ENCODE data around the gene TSPO2. TPM values are rescaled to one million over a fixed set of nuclear protein-coding genes. Genes with fewer than 3 reads are reported as not detected.

TSPO2 gene
- polyA plus RNA-seq, 3 donors, result 0.82 to 1.1 (median 0.86) TPM

DNA sequence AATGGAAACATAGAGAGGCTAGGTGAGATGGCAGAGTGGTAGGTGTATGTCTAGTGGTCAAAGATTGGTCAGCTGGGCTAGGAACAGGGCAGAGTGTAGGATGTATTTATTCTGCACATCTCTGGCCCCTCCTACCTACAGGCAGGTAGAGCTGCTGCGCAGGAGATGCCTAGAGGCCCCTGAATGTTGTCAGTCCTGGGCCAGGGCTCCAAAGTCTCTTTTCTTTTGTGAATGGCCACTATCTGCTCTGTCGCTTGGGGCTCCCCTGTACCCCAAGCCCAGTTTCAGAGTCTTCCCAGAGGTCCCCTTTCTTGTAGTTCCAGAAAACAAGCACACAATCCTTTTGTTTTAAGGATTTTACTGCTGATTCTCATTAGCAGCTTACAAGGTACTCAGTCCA, 5.0 kb downstream of the TSPO2 start:
- no peak for DNase-seq (ENCODE audit: extremely low read depth in 1 of 11, low read depth in 9 of 11, low spot score in 4 of 11)

DNA sequence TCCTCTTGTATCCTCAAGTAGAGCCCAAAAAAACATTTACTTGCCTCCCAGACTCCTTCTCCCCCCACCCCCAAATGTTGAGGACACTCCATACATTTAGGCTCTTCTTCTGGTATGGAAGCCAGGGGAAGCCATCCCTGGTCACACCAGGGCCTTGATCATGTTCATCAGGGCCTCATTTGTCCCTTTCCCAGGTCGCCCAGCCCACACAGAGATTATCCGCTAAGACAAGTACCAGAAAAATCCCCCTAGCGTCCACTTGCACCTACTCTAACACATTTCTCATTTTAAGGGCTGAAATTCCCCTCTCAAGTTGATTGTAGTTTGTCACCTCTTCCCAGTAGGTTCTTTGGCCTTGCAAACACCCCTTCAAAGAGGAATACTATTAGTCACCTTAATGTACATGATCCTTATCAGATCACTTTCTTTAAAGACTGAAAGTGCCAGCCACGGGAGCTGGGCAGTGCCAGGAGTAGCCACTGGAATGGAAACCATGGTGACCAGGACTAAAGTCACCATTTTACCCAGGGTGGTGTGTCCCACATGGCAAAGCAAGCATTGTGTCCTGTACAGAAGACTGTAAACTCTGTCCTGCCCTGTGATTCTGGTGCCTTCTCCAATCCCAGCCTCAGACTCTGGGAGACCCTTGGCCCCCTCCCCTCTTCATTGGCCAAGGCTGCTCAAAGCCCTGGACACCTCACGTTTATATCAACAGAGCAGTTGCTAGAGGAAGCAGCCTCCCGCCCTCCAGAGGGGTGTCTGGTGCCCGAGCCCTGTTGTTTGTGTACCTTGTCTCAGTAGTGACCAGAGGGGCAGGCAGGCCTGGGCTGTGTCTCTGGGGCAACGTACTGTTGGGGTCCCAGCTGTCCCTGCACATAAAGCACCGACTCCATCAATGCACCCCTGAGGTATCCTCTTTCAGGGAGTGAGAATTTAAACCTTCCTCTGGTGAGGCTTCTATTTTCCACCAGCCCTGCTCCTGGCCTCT, 5.8 kb downstream of the TSPO2 start:
- no peak for DNase-seq (ENCODE audit: extremely low read depth in 1 of 11, low read depth in 9 of 11, low spot score in 4 of 11)

DNA sequence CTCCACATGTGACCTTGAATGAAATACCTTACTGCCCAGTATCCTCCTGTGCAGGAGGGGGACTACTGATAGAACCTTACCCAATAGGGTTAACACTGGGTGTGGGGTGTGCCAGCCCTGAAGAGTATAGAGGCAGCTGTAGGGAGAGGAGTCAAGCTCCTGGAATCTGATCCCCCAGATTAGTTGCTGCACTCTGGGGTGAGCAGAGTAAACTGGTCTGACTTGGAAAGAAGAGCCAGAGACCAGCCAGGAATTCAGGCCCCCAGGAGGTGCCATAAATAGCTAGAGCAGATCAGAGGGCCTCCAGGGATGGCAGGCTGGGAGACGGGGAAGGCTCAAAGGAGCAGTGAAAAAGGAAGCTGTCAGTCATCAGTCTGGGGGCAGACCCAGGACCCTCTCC, 7.3 kb downstream of the TSPO2 start:
- DNase-seq (ENCODE audit: extremely low read depth in 1 of 11, low read depth in 9 of 11, low spot score in 4 of 11), result no peak

DNA sequence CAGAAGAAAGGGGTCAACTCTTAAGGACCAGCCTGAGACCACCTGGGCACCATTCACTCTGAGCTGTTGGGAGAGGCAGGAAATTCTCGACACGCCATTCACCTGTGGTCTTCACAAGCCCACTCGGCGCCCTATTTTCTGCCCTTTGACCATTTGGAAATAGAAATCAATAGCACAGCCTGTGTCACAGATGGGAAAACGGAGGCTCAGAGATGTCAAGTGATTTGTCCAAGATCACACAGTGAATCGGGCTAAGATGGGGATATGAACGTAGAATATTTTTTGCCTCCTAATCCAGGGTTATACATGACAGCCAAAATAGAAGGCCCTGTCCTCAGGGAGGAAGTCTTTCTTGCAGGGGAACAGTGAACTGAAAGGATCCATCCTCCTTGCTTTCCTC, 7.7 kb downstream of the TSPO2 start:
- DNase-seq (ENCODE audit: extremely low read depth in 1 of 11, low read depth in 9 of 11, low spot score in 4 of 11), result no peak

DNA sequence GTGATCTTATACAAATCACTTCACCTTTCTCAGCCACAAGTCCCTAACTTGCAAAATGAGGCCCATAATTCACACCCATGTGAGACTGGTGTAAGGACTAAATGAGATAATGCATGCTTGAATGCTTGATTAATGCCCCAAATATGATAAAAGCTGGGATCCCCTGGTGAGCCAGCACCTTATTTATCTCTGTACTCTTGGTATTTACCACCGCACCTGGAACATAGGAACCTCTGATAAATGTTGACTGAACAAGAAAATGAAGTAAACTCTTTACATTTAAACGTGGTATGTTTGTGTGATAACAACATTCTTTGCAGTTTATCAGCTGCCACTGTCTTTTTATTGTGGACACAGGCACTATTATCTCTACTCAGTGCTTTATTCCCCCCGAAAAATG, 8.3 kb downstream of the TSPO2 start:
- no peak for DNase-seq (ENCODE audit: extremely low read depth in 1 of 11, low read depth in 9 of 11, low spot score in 4 of 11)

DNA sequence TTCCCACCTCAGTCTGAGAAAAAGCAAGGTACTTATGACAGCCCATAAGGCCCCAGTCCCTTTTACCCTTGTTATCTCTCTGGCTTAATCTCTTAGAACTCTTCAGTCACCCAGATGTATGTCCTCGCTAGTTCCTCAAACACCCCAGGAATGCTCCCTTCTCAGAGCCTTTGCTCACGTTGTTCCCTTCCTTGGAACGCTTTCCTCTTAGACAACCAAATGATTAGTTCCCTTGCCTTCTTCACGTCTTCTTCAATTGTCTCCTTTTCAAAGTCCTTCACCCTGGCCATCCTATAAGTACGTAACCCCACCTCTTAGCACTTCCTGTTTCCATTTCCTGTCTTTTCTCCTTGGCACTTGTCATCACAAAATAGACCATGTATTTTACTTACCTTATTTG, 9.6 kb downstream of the TSPO2 start:
- DNase-seq (ENCODE audit: extremely low read depth in 1 of 11, low read depth in 9 of 11, low spot score in 4 of 11), result no peak

DNA sequence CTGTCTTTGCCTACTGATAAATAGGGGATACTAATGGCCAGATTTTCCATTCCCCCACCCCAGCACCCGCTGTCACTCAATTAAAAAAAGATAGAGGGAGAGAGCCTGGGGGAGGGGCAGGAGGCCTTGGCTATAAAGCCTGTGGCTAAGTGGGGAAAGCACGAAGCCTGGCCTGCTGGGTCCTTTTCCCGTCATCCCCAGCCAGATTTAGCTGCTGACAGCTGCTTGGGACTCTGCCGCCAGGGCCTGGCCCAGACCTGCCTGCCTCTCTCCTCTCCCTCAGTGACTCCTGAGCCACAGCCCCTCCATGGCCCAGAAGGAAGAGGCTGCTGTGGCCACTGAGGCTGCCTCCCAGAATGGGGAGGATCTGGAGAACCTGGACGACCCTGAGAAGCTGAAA, 10.8 kb downstream of the TSPO2 start, which contains the start of gene APOBEC2:
TSS of gene APOBEC2 (plus strand) at position 162 of the 400 bp plus-strand sequence. CDS start at position 308, 146 bp downstream.
- no peak for DNase-seq (ENCODE audit: extremely low read depth in 1 of 11, low read depth in 9 of 11, low spot score in 4 of 11)

DNA sequence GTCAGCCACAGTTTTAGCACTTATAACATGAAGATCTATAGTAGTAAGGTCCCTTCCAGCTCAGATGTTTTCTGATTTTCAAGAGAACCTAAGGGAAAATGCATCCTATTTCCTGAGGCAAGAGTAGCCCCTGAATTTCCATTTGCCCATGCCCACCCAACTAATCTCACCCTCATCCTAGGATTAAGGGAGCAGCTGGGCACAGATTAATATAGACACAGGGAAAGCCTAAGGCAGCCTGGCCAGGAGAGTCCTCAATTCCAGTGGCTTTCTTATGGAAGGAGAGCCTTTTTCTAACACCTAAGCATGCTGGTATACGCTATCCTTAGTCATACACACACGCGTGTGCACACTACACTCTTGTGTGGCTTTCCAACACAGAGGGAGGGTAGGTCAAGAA, 12.2 kb downstream of the TSPO2 start:
- DNase-seq (ENCODE audit: extremely low read depth in 1 of 11, low read depth in 9 of 11, low spot score in 4 of 11), result no peak

DNA sequence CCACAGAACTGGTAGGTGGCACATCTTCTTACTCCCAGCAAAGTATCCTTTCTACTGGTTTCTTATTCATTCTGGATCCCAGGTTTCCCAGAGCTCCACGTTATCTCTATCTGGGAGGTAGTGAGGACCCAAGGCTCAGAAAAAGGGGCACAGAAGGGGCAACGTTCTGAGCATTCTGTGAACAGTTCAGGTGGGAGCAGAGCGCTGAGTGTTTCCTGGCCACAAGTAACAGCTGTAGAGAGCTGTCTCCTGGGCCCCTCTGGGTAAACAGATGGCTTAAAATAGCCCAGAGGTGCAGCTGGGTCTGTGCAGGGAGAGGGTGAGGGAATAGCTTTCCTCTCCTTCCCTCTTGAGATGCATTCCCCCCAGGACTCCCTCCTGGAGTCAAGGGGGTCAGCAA, 12.9 kb downstream of the TSPO2 start:
- no peak for DNase-seq (ENCODE audit: extremely low read depth in 1 of 11, low read depth in 9 of 11, low spot score in 4 of 11)

DNA sequence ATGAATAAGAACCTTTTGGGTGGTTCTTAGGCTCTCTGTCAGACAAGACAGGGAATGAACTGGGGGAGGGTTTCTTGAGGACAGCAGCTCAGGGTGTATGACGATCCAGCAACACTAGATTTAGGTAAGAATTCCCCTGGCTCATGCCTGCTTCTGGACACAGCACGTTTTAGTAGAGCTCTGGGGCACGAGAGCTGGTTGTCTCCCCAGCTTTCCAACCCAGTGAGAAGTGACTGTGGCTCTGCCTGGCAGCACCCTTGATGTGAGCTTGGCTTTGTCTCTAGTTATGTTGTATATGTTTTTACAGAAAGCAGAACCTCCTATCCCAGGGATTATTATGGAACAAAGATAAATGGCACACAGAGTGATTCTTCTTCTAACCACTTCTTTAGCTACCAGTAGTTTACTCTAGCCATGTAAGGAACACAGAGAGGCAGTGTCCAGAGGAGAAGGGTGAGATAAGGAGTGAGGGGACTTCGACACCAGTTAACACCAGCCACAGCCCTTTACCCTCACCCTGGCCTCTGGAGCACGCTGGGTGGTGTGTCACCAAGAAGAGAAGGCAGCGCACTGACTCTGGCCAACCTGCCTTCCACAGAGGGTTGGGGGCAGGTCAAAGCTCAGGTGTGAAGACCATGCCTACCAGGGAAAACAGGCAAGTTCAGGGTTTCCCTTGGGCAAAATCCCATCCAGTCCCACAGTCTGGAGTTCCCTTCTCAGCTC, 14.7 kb downstream of the TSPO2 start:
- DNase-seq (ENCODE audit: extremely low read depth in 1 of 11, low read depth in 9 of 11, low spot score in 4 of 11), result no peak

DNA sequence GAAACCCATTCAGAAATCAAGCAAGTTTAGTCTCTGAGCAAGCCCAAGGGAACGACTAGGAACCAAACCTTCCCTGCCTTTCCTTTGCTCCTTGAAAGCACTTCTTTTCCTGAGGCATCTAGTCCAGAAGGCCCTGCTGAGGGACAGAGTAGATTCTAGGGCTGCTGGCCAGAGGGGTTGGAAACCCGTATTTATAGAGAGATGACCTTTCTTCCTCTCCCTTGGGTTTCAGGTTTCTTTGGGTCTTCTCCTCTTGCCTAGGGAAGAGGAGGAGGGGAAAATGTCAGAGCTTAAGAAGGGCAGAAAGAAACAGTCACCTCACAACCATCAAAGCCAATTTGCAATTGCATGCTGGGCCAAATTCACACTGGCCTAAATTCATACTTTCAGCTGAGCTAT, 16.5 kb downstream of the TSPO2 start:
- no peak for DNase-seq (ENCODE audit: extremely low read depth in 1 of 11, low read depth in 9 of 11, low spot score in 4 of 11)

DNA sequence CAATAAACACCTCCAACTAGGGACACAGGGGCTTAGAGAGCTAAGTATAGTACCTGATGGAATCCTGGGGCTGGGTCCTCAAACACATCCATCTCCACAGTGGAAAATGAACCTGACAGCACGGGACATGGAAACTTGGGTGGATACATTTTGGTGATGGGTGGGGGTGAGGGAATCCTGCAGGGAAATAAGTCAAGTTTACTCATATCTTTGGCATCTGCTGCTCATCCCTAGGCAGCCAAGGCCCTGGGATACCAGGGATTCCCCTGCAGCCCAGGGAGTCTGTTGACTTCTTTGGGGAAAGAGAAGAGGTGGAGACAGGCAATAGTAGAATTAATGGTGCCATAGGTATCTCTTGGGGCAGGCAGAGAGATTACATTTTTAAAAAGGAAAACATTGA, 17.3 kb downstream of the TSPO2 start:
- DNase-seq (ENCODE audit: extremely low read depth in 1 of 11, low read depth in 9 of 11, low spot score in 4 of 11), result no peak

DNA sequence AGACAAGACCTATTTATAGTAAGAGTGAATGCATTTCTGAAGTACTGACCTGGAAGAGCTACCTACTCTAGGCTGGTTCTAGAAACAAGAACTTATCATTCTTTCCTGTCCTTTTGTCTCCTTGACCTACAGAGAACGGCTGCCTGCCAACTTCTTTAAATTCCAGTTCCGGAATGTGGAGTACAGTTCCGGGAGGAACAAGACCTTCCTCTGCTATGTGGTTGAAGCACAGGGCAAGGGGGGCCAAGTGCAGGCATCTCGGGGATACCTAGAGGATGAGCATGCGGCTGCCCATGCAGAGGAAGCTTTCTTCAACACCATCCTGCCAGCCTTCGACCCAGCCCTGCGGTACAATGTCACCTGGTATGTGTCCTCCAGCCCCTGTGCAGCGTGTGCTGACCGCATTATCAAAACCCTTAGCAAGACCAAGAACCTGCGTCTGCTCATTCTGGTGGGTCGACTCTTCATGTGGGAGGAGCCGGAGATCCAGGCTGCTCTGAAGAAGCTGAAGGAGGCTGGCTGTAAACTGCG, 19.0 kb downstream of the TSPO2 start:
- DNase-seq (ENCODE audit: extremely low read depth in 1 of 11, low read depth in 9 of 11, low spot score in 4 of 11), result no peak

DNA sequence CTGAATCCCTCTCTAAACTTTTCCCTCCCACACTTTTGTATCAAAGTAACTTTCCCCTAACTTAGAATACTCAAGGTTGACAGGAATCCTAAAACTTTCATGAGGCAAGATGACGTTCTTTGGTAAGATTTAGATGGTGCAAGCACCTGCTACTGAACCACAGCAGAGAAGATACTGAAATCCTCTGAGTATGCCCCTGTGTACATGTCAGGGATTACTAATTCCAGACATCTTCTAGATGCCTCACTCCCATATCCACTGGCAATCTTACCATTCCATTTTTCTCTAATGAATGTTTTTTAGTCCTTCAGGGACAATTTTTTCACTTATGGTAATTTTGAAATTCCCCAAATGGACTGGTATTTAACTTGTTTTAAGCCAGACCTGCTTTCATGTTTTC, 19.8 kb downstream of the TSPO2 start:
- DNase-seq (ENCODE audit: extremely low read depth in 1 of 11, low read depth in 9 of 11, low spot score in 4 of 11), result no peak

DNA sequence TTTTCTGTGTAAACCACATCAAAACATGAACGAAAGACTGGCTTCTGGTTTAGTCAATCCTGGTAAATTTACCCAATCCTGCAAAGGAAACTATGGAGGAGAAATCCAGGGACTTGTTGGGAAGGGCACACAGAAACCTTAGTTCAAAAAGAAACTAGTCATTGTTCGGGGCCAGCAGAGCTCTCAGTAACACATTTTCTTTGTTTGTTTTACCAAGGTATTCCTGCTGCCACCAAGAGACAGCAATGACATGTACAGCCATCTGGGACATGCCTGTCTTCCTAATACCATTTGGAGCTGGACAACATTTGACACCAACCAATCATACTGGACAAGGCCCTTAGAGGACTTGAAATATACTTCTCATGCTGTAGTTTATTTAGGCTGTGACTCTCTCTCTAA, 21.6 kb downstream of the TSPO2 start:
- no peak for DNase-seq (ENCODE audit: extremely low read depth in 1 of 11, low read depth in 9 of 11, low spot score in 4 of 11)

DNA sequence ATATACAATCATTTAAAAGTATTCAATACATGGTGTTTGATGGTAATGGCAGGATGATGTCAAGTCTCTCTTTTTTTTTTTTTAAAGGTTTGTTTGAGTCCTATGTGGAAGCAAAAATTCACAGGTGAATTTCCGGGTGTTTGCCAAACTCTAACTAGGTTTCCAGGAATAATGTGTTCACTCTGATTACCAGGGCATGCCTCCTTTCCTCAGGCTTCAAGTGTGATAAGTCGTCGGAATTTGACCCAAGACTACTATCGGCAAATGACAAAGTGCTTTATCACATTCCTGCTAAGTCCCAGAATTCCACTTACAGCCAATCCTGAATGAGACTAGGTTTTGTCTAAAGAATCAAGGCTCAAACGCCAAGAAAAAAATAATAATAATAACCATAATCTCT, 22.6 kb downstream of the TSPO2 start:
- DNase-seq (ENCODE audit: extremely low read depth in 1 of 11, low read depth in 9 of 11, low spot score in 4 of 11), result no peak

DNA sequence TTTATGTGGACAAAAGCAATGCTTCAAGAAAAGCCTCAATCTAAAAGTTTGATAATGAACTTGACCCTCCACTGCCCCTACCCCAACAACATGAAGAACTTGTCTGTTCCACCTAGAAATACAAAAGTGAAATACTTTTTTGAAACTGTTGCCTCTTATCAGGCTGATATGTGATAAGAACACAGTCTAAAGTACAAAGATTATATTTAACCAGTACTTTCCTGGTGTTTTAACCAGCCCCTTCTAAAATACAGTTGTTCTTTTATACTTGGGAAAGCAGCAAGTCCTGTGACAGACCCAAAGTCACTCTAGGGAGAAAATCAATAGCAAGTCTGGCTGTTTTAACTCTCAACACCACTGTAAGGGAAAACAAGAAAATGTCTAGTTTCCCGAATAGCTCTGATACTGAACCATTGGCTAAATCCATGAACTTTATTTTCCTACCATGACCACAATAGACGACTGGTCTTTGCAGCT, 23.3 kb downstream of the TSPO2 start:
- DNase-seq (ENCODE audit: extremely low read depth in 1 of 11, low read depth in 9 of 11, low spot score in 4 of 11), result no peak

DNA sequence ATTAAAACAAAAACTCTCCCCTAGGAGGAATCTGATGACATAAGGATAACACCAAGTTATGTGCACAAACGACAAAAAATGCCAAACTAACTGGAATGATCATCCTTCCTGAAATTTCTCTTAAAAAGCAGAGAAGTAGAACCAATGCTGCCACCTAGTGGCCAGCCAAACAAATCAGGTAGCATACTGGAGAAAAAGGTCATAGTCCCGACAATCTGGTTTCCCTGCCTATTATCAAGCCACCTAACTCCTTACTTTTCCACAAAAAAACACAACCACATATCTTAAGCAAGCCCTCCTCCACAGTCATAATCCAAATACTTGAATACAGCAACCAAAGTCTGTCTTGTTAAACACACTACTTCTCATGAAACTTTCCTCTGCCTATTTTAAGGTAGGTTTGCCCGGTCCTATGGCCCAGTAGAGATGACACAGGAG, 24.6 kb downstream of the TSPO2 start:
- peak in 9 of 11 donors; percentile 51 to 81 (median 72) for DNase-seq (ENCODE audit: extremely low read depth in 1 of 11, low read depth in 9 of 11, low spot score in 4 of 11)

DNA sequence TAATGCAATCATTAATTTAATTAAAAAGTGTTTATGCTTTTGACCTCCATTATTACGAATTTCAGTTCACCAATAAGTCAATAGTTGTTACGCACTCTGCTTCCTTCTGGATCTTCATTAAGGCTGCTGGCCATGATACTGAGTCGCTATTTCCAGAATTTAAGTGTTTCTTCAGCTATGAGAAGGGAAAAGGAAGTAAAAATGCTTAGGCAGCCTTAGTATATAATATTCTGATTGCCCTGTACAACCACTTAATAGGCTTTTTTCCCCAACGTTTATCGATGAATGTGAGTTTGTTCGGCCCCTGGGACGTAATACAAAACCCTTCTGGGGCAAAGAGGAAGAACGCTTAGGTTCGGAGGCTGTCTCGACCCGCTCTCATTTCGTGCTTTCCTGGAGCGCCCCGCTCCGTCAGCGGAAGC, 29.2 kb downstream of the TSPO2 start:
- peak in 5 of 11 donors; percentile 69 to 87 (median 78) for DNase-seq (ENCODE audit: extremely low read depth in 1 of 11, low read depth in 9 of 11, low spot score in 4 of 11)
